Lung (tissue), 12 donors: ENCODE results near the gene KIF26A. TPM values are rescaled to one million over a fixed set of nuclear protein-coding genes. Genes with fewer than 3 reads are reported as not detected.

Source experiments
- ATAC-seq: fragments of 200-7000 bp; cut with Tn5 transposase; one replicate; pipeline ENCODE4 v1.9.1; 2020; ENCODE audit warnings: moderate number of reproducible peaks; ENCODE audit not compliant: insufficient read depth, low FRiP score
- DNase-seq, 3 donors: peaks; one replicate each; pipeline ENCODE4 v3.0.0-alpha.2; 2013 to 2017
- H3K27ac ChIP-seq, 2 donors: one replicate each; pipeline ENCODE4 v1.5.1; 2013; ENCODE audit warnings: mild to moderate bottlenecking in 2 of 2, moderate library complexity in 2 of 2, control low read depth in 1 of 2, inconsistent platforms in 1 of 2, low read depth in 1 of 2, low read length in 1 of 2
- H3K27me3 ChIP-seq, 3 donors: one replicate each; pipeline ENCODE4 v1.5.1; 2013; ENCODE audit warnings: low read length in 2 of 3; ENCODE audit not compliant: control insufficient read depth in 3 of 3, insufficient read depth in 3 of 3
- H3K36me3 ChIP-seq, 4 donors: one replicate each; pipeline ENCODE4 v1.5.1; 2013; ENCODE audit warnings: low read length in 4 of 4, mild to moderate bottlenecking in 1 of 4, moderate library complexity in 1 of 4; ENCODE audit not compliant: control insufficient read depth in 4 of 4, insufficient read depth in 4 of 4
- H3K4me1 ChIP-seq, 5 donors: one replicate each; pipeline ENCODE4 v1.5.1; 2013; ENCODE audit warnings: low read length in 5 of 5, mild to moderate bottlenecking in 2 of 5, moderate library complexity in 1 of 5; ENCODE audit not compliant: control insufficient read depth in 5 of 5, insufficient read depth in 5 of 5
- H3K4me3 ChIP-seq: one replicate; pipeline ENCODE4 v1.5.1; 2013; ENCODE audit warnings: mild to moderate bottlenecking, control low read depth, moderate library complexity
- H3K9ac ChIP-seq, 2 donors: one replicate each; pipeline ENCODE4 v1.5.1; 2013; ENCODE audit warnings: low read length in 2 of 2, control low read depth in 1 of 2; ENCODE audit not compliant: insufficient read depth in 1 of 2
- H3K9me3 ChIP-seq, 4 donors: one replicate each; pipeline ENCODE4 v1.5.1; 2013; ENCODE audit warnings: low read length in 3 of 4, mild to moderate bottlenecking in 1 of 4, moderate library complexity in 1 of 4; ENCODE audit not compliant: control insufficient read depth in 4 of 4, insufficient read depth in 3 of 4
- CTCF ChIP-seq: IDR thresholded peaks from 2 replicates; pipeline ENCODE4 v1.5.1; 2012; ENCODE audit warnings: mild to moderate bottlenecking; ENCODE audit errors: control extremely low read depth, extremely low read depth
- WGBS, 2 donors: extraction: QIAGEN DNeasy Blood & Tissue Kit; methylation state at CpG; one replicate each; pipeline ENCODE4 v1.1.7; 2013; 5-methylcytosine and 5-hydroxymethylcytosine counted together
- polyA plus RNA-seq, 2 donors: library from polyadenylated mRNA; stranded (reverse); fragments of 200-250 nt; gene quantifications; one replicate each; pipeline ENCODE4 v1.2.1, GENCODE V29; 2013
- total RNA-seq, 2 donors: library from RNA; depleted of rRNA in 1 of 2; stranded (reverse); fragments of >200 nt in 1 of 2; gene quantifications; one replicate each; pipeline ENCODE4 v1.2.1, GENCODE V29; 2014 to 2021
- donor health status: control.
- donor health status: control.
- donor health status: Bipolar disorder and iron deficiency.
- donor health status: healthy.
- donor health status: DM: yes; HTN: yes; CAD: no.

The KIF26A gene
- total and polyA plus RNA-seq, 4 donors, result 2.4 to 11.4 (median 4.5) TPM

GRCh38 chr14:104101651-104102281 lies 36.6 kb upstream of the KIF26A start:
- no peak overlapping the region for H3K27ac ChIP-seq
- WGBS, 2 donors, result 86 to 90% methylated on average over 16 of the region's 16 CpGs
- H3K4me1 ChIP-seq, result peaks cover 0 to 18% (median 6%) of the 10 kb centered on the region in 5 donors
- H3K27me3 ChIP-seq, result no peaks in the 10 kb centered on the region
- no peak overlapping the region for H3K4me3 ChIP-seq
- no peak overlapping the region for H3K9ac ChIP-seq
- TF ChIP-seq CTCF, result no peak
- H3K36me3 ChIP-seq, result no peaks in the 10 kb centered on the region
- peak in 1 of 3 donors; percentile 9 for DNase-seq
- H3K9me3 ChIP-seq, result peaks cover 0 to 2% (median 0%) of the 10 kb centered on the region in 4 donors
- ATAC-seq, result no peak

- Histone ChIP-seq H3K4me3 (no peak overlapping the region), H3K27ac (no peak overlapping the region), H3K9ac (no peak overlapping the region), H3K27me3 (no peaks in the 10 kb centered on the region), H3K36me3 (no peaks in the 10 kb centered on the region), H3K4me1 (peaks cover 0 to 18% (median 6%) of the 10 kb centered on the region in 5 donors), H3K9me3 (peaks cover 0 to 2% (median 0%) of the 10 kb centered on the region in 4 donors)
- 78 to 79% methylated on average over 15 to 16 of the region's 16 CpGs for WGBS, 2 donors
- peak in 1 of 3 donors; percentile 7 for DNase-seq
- no peak for TF ChIP-seq CTCF
- ATAC-seq, result no peak
Observed at GRCh38 chr14:104102282-104102914, 36.0 kb upstream of the KIF26A start.

- no peak for TF ChIP-seq CTCF
- H3K27me3 ChIP-seq, result no peaks in the 10 kb centered on the region
- H3K4me1 ChIP-seq, result peaks cover 0 to 18% (median 6%) of the 10 kb centered on the region in 5 donors
- H3K9me3 ChIP-seq, result peaks cover 0 to 2% (median 0%) of the 10 kb centered on the region in 4 donors
- ATAC-seq, result no peak
- no peaks in the 10 kb centered on the region for H3K36me3 ChIP-seq
- 86 to 90% methylated on average over 26 of the region's 26 CpGs for WGBS, 2 donors
- DNase-seq, result no peak
- H3K9ac ChIP-seq, result no peak overlapping the region
- no peak overlapping the region for H3K27ac ChIP-seq
- no peak overlapping the region for H3K4me3 ChIP-seq
Observed at GRCh38 chr14:104103061-104103445, 35.3 kb upstream of the KIF26A start.
